ENCODE results near the gene DES. TPM values are rescaled to one million over a fixed set of nuclear protein-coding genes. Genes with fewer than 3 reads are reported as not detected.
"Not testable (repeated sequence)": the region's sequence is repeated elsewhere in the genome, so short reads cannot be mapped to it uniquely, and the experiment has no call there.

The DES gene
- polyA plus RNA-seq, 1 donor from 2014 or later, result not detected

- Mint-ChIP-seq H3K4me3 (peak overlapping the region; percentile 64 to 93 (median 76)), H3K27ac (peak overlapping the region in 2 of 3 donors; percentile 94), H3K27me3 (peaks cover 3% of the 10 kb centered on the region), H3K9me3 (peaks cover 0 to 3% (median 0%) of the 10 kb centered on the region in 3 donors), H3K4me1 (peaks cover 5 to 13% (median 11%) of the 10 kb centered on the region in 3 donors), H3K36me3 (peaks cover 2% of the 10 kb centered on the region)
These were observed 29.3 kb upstream of the DES start for GRCh38 chr2:219388907-219389156.

- no peaks in the 10 kb centered on the region for H3K36me3 Mint-ChIP-seq
- peaks cover 0 to 8% (median 7%) of the 10 kb centered on the region in 3 donors for H3K4me1 Mint-ChIP-seq
- peaks cover 0 to 3% (median 0%) of the 10 kb centered on the region in 3 donors for H3K9me3 Mint-ChIP-seq
- no peak overlapping the region for H3K27ac Mint-ChIP-seq
- no peak overlapping the region for H3K4me3 Mint-ChIP-seq
- H3K27me3 Mint-ChIP-seq, result peaks cover 8% of the 10 kb centered on the region
These were observed 25.4 kb upstream of the DES start for GRCh38 chr2:219392754-219393153.

- not testable (repeated sequence) for H3K4me3 Mint-ChIP-seq, H3K4me1 Mint-ChIP-seq, H3K36me3 Mint-ChIP-seq, H3K27ac Mint-ChIP-seq, H3K27me3 Mint-ChIP-seq, H3K9me3 Mint-ChIP-seq
These were observed 23.1 kb upstream of the DES start for GRCh38 chr2:219395056-219395455.

- peaks cover 0 to 4% (median 2%) of the 10 kb centered on the region in 3 donors for H3K4me1 Mint-ChIP-seq
- H3K4me3 Mint-ChIP-seq, result no peak overlapping the region
- no peak overlapping the region for H3K27ac Mint-ChIP-seq
- H3K36me3 Mint-ChIP-seq, result no peaks in the 10 kb centered on the region
- peaks cover 9% of the 10 kb centered on the region for H3K27me3 Mint-ChIP-seq
- H3K9me3 Mint-ChIP-seq, result peaks cover 0 to 3% (median 0%) of the 10 kb centered on the region in 3 donors
These were observed 22.6 kb upstream of the DES start for GRCh38 chr2:219395609-219396008.

- peaks cover 9% of the 10 kb centered on the region for H3K27me3 Mint-ChIP-seq
- no peaks in the 10 kb centered on the region for H3K36me3 Mint-ChIP-seq
- H3K9me3 Mint-ChIP-seq, result no peaks in the 10 kb centered on the region
- H3K4me3 Mint-ChIP-seq, result no peak overlapping the region
- H3K4me1 Mint-ChIP-seq, result peaks cover 0 to 4% (median 2%) of the 10 kb centered on the region in 3 donors
- no peak overlapping the region for H3K27ac Mint-ChIP-seq
These were observed 21.2 kb upstream of the DES start for GRCh38 chr2:219396863-219397457.

GRCh38 chr2:219398721-219399363 is 19.3 kb upstream of the DES start:
- no peaks in the 10 kb centered on the region for H3K9me3 Mint-ChIP-seq
- no peak overlapping the region for H3K27ac Mint-ChIP-seq
- peaks cover 17% of the 10 kb centered on the region for H3K27me3 Mint-ChIP-seq
- H3K4me1 Mint-ChIP-seq, result peaks cover 0 to 4% (median 2%) of the 10 kb centered on the region in 3 donors
- H3K4me3 Mint-ChIP-seq, result no peak overlapping the region
- no peaks in the 10 kb centered on the region for H3K36me3 Mint-ChIP-seq

GRCh38 chr2:219399716-219400478 is 18.3 kb upstream of the DES start:
- no peaks in the 10 kb centered on the region for H3K36me3 Mint-ChIP-seq
- H3K4me1 Mint-ChIP-seq, result peaks cover 0 to 4% (median 2%) of the 10 kb centered on the region in 3 donors
- peaks cover 18% of the 10 kb centered on the region for H3K27me3 Mint-ChIP-seq
- H3K4me3 Mint-ChIP-seq, result no peak overlapping the region
- H3K9me3 Mint-ChIP-seq, result no peaks in the 10 kb centered on the region
- H3K27ac Mint-ChIP-seq, result no peak overlapping the region

- no peaks in the 10 kb centered on the region for H3K36me3 Mint-ChIP-seq
- peaks cover 18% of the 10 kb centered on the region for H3K27me3 Mint-ChIP-seq
- H3K4me3 Mint-ChIP-seq, result no peak overlapping the region
- no peak overlapping the region for H3K27ac Mint-ChIP-seq
- H3K9me3 Mint-ChIP-seq, result no peaks in the 10 kb centered on the region
- peaks cover 0 to 4% (median 2%) of the 10 kb centered on the region in 3 donors for H3K4me1 Mint-ChIP-seq
These were observed 17.6 kb upstream of the DES start for GRCh38 chr2:219400562-219400961.

- peaks cover 18% of the 10 kb centered on the region for H3K27me3 Mint-ChIP-seq
- no peaks in the 10 kb centered on the region for H3K36me3 Mint-ChIP-seq
- no peak overlapping the region for H3K4me3 Mint-ChIP-seq
- no peak overlapping the region for H3K27ac Mint-ChIP-seq
- peaks cover 0 to 4% (median 0%) of the 10 kb centered on the region in 3 donors for H3K4me1 Mint-ChIP-seq
- no peaks in the 10 kb centered on the region for H3K9me3 Mint-ChIP-seq
These were observed 16.6 kb upstream of the DES start for GRCh38 chr2:219401606-219402005.

GRCh38 chr2:219402665-219403515 is 15.3 kb upstream of the DES start:
- Mint-ChIP-seq H3K27me3 (peaks cover 15% of the 10 kb centered on the region), H3K4me1 (no peaks in the 10 kb centered on the region), H3K27ac (no peak overlapping the region), H3K4me3 (no peak overlapping the region), H3K36me3 (no peaks in the 10 kb centered on the region), H3K9me3 (no peaks in the 10 kb centered on the region)

GRCh38 chr2:219403861-219404260 is 14.3 kb upstream of the DES start:
- no peak overlapping the region for H3K4me3 Mint-ChIP-seq
- peaks cover 16% of the 10 kb centered on the region for H3K27me3 Mint-ChIP-seq
- no peaks in the 10 kb centered on the region for H3K4me1 Mint-ChIP-seq
- peak overlapping the region in 1 of 3 donors; percentile 71 for H3K27ac Mint-ChIP-seq
- H3K9me3 Mint-ChIP-seq, result no peaks in the 10 kb centered on the region
- no peaks in the 10 kb centered on the region for H3K36me3 Mint-ChIP-seq

GRCh38 chr2:219404291-219404910 is 13.8 kb upstream of the DES start:
- no peaks in the 10 kb centered on the region for H3K9me3 Mint-ChIP-seq
- peaks cover 16% of the 10 kb centered on the region for H3K27me3 Mint-ChIP-seq
- H3K4me1 Mint-ChIP-seq, result no peaks in the 10 kb centered on the region
- no peaks in the 10 kb centered on the region for H3K36me3 Mint-ChIP-seq
- no peak overlapping the region for H3K4me3 Mint-ChIP-seq
- H3K27ac Mint-ChIP-seq, result peak overlapping the region in 1 of 3 donors; percentile 71

- H3K36me3 Mint-ChIP-seq, result no peaks in the 10 kb centered on the region
- H3K4me3 Mint-ChIP-seq, result no peak overlapping the region
- H3K27ac Mint-ChIP-seq, result no peak overlapping the region
- peaks cover 21% of the 10 kb centered on the region for H3K27me3 Mint-ChIP-seq
- H3K4me1 Mint-ChIP-seq, result no peaks in the 10 kb centered on the region
- peaks cover 0 to 3% (median 0%) of the 10 kb centered on the region in 3 donors for H3K9me3 Mint-ChIP-seq
These were observed 13.2 kb upstream of the DES start for GRCh38 chr2:219404954-219405353.

GRCh38 chr2:219405451-219405850 is 12.7 kb upstream of the DES start:
- Mint-ChIP-seq H3K4me3 (no peak overlapping the region), H3K27me3 (peaks cover 24% of the 10 kb centered on the region), H3K9me3 (peaks cover 0 to 3% (median 0%) of the 10 kb centered on the region in 3 donors), H3K27ac (no peak overlapping the region), H3K36me3 (no peaks in the 10 kb centered on the region), H3K4me1 (no peaks in the 10 kb centered on the region)

All from IgD-negative memory B cell (primary cell).